GM19035 (cell line): Measurements from ENCODE around the gene CCNYL1.
"Not testable (repeated sequence)": the region's sequence is repeated elsewhere in the genome, so short reads cannot be mapped to it uniquely, and the experiment has no call there.

ENCODE experiments used
- ATAC-seq: cut with Tn5 transposase; IDR thresholded peaks from one replicate; pipeline ENCODE4 v1.9.1; 2021; ENCODE audit not compliant: unreplicated experiment

Gene CCNYL1

GRCh38 chr2:207733597-207734240 lies 22.3 kb downstream of the CCNYL1 start:
- no peak for ATAC-seq

- ATAC-seq, result no peak
These were observed 22.8 kb downstream of the CCNYL1 start for GRCh38 chr2:207734264-207734635.

GRCh38 chr2:207734636-207735512 lies 23.4 kb downstream of the CCNYL1 start:
- no peak for ATAC-seq

GRCh38 chr2:207735513-207735859 lies 24.0 kb downstream of the CCNYL1 start:
- not testable (repeated sequence) for ATAC-seq

- ATAC-seq, result no peak
These were observed 32.1 kb downstream of the CCNYL1 start for GRCh38 chr2:207743514-207743913.

- ATAC-seq, result no peak
These were observed 32.6 kb downstream of the CCNYL1 start for GRCh38 chr2:207744050-207744449.

GRCh38 chr2:207744451-207744850 lies 33.0 kb downstream of the CCNYL1 start:
- no peak for ATAC-seq

GRCh38 chr2:207746131-207746530 lies 34.7 kb downstream of the CCNYL1 start:
- peak; percentile 76 for ATAC-seq

GRCh38 chr2:207747653-207748560 lies 36.5 kb downstream of the CCNYL1 start:
- no peak for ATAC-seq

- no peak for ATAC-seq
These were observed 37.6 kb downstream of the CCNYL1 start for GRCh38 chr2:207748993-207749392.

- ATAC-seq, result no peak
These were observed 38.4 kb downstream of the CCNYL1 start for GRCh38 chr2:207749873-207750272.

- ATAC-seq, result no peak
These were observed 38.9 kb downstream of the CCNYL1 start for GRCh38 chr2:207750345-207750744.

- no peak for ATAC-seq
These were observed 39.4 kb downstream of the CCNYL1 start for GRCh38 chr2:207750876-207751275.

GRCh38 chr2:207753688-207754087 lies 42.2 kb downstream of the CCNYL1 start:
- ATAC-seq, result not testable (repeated sequence)

- ATAC-seq, result no peak
These were observed 43.3 kb downstream of the CCNYL1 start for GRCh38 chr2:207754498-207755383.

GRCh38 chr2:207758025-207758424 lies 46.6 kb downstream of the CCNYL1 start:
- ATAC-seq, result no peak

- no peak for ATAC-seq
These were observed 48.5 kb downstream of the CCNYL1 start for GRCh38 chr2:207759890-207760289.

- no peak for ATAC-seq
These were observed 49.0 kb downstream of the CCNYL1 start for GRCh38 chr2:207760453-207760852.

GRCh38 chr2:207761426-207761825 lies 50.0 kb downstream of the CCNYL1 start:
- ATAC-seq, result not testable (repeated sequence)

GRCh38 chr2:207762146-207762545 lies 50.7 kb downstream of the CCNYL1 start:
- ATAC-seq, result no peak
